Pancreas (tissue), 10 donors: ENCODE measurements around the gene OPA1. TPM values are rescaled to one million over a fixed set of nuclear protein-coding genes. Genes with fewer than 3 reads are reported as not detected.
A peak's percentile ranks its signal among the peaks of the same experiment; 100 is the strongest.
"Not testable (repeated sequence)": the region's sequence is repeated elsewhere in the genome, so short reads cannot be mapped to it uniquely, and the experiment has no call there.

Experiments
- ATAC-seq, 4 donors: fragments of 200-7000 bp; cut with Tn5 transposase; one replicate each; pipeline versions ENCODE4 v1.8.0 to v1.9.1; 2020; ENCODE audit warnings: mild to moderate bottlenecking in 4 of 4, moderate library complexity in 4 of 4
- DNase-seq, 6 donors: peaks; one replicate each; pipeline ENCODE4 v3.0.0-alpha.2; 2020
- FAIRE-seq: peaks from 2 replicates; lab custom pipeline; 2012; peaks lifted over from hg19 to GRCh38; lab: Jason Lieb, UNC
- H3K27ac ChIP-seq, 4 donors: fragments of 200-600 bp; sonication (generic); 1 replicate in 3 of 4; 2 replicates in 1 of 4; pipeline versions ENCODE4 v1.5.0 to v1.8.0; 2020
- H3K27me3 ChIP-seq, 4 donors: fragments of 200-600 bp; one replicate each; pipeline ENCODE4 v1.8.0; 2021
- H3K36me3 ChIP-seq, 3 donors: fragments of 200-600 bp; sonication (generic) in 1 of 3; one replicate each; pipeline versions ENCODE4 v1.5.0 to v1.8.0; 2020 to 2021
- H3K4me1 ChIP-seq, 3 donors: fragments of 200-600 bp; one replicate each; pipeline ENCODE4 v1.8.0; 2021
- H3K4me3 ChIP-seq, 4 donors: fragments of 200-600 bp; sonication (generic) in 2 of 4; one replicate each; pipeline versions ENCODE4 v1.5.0 to v1.8.0; 2020 to 2021
- H3K9me3 ChIP-seq, 4 donors: fragments of 200-600 bp; one replicate each; pipeline ENCODE4 v1.8.0; 2021
- WGBS, 2 donors: extraction: QIAGEN DNeasy Blood & Tissue Kit; methylation state at CpG; one replicate each; pipeline ENCODE4 v1.1.7; 2013; 5-methylcytosine and 5-hydroxymethylcytosine counted together
- intact Hi-C, 3 donors: fragments of 100-400 bp; cut with DNase I; formaldehyde crosslinking; loops; one replicate each; pipeline versions ENCODE4 v1.11.1 to v1.14.2; 2022
- polyA plus RNA-seq, 2 donors: library from polyadenylated mRNA; stranded (reverse); fragments of 200-250 nt; gene quantifications; one replicate each; pipeline ENCODE4 v1.2.3, GENCODE V29; 2013
- total RNA-seq, 6 donors: library from RNA; stranded (reverse); fragmentation: NEBNext Ultra II Directional in 4 of 6; extraction: Animal tissue kit (Norgen Biotek cat#: 25700) in 4 of 6; gene quantifications; one replicate each; pipeline versions ENCODE4 v1.2.1 to v1.2.4, GENCODE V29; 2021 to 2023
- TF ChIP-seq, protein P1 (sequence below), 4 donors: fragments of 200-600 bp; sonication (generic) in 3 of 4; IDR thresholded peaks; one replicate each; pipeline versions ENCODE4 v1.5.0 to v1.8.0; 2021; ENCODE audit warnings: antibody characterized with exemption in 4 of 4
- donor health status: healthy with polysubstance abuse.
- donor health status: DM: no; HTN: no; CAD: no; lungs with moderate emphysema.
- donor health status: DM: no; HTN: no; CAD: no.
- donor health status: control.
- donor health status: control.
- donor health status: Bipolar disorder and iron deficiency.
- donor health status: DM: yes; HTN: yes; CAD: no.
- donor health status: DM: no; HTN: no; CAD: no.
- donor health status: DM: no; HTN: no; CAD: no.
- donor health status: DM: yes; HTN: yes; CAD: no.

Gene OPA1
- total and polyA plus RNA-seq, 8 donors = 6.3 to 31.7 (median 23.7) TPM

DNA sequence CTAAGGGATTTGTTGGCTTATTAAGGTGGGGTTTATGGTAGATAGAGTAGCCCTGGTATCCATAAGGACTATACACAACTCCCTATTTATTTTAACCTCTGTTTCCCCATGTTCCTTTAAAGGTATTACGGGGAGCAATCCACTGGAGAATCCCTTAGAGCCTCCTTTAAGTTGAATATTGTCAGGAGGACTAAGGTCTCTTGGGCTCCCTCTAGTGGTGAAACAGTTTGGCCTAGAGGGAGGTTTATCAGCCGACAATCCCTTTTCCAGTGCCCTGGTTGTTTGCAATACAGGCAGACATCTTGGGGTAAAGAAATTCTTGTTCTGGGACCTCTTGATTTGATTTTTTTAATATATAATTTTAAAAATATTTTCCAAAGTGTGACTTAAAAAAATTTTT is 12.9 kb downstream of the OPA1 start:
- DNase-seq = peak in 3 of 6 donors; percentile 37 to 54 (median 45)
- 47 to 49% methylated on average over 2 of the region's 2 CpGs for WGBS, 2 donors
- Histone ChIP-seq H3K4me3 (no peak overlapping the region), H3K4me1 (no peaks in the 10 kb centered on the region), H3K36me3 (no peaks in the 10 kb centered on the region), H3K27me3 (no peaks in the 10 kb centered on the region), H3K9me3 (no peaks in the 10 kb centered on the region), H3K27ac (no peak overlapping the region)
- TF ChIP-seq, protein P1, sequence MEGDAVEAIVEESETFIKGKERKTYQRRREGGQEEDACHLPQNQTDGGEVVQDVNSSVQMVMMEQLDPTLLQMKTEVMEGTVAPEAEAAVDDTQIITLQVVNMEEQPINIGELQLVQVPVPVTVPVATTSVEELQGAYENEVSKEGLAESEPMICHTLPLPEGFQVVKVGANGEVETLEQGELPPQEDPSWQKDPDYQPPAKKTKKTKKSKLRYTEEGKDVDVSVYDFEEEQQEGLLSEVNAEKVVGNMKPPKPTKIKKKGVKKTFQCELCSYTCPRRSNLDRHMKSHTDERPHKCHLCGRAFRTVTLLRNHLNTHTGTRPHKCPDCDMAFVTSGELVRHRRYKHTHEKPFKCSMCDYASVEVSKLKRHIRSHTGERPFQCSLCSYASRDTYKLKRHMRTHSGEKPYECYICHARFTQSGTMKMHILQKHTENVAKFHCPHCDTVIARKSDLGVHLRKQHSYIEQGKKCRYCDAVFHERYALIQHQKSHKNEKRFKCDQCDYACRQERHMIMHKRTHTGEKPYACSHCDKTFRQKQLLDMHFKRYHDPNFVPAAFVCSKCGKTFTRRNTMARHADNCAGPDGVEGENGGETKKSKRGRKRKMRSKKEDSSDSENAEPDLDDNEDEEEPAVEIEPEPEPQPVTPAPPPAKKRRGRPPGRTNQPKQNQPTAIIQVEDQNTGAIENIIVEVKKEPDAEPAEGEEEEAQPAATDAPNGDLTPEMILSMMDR (IDR thresholded peaks at IDR 0.05) = peak; percentile 69 to 79 (median 74)
- FAIRE-seq = peak; percentile 91
- intact Hi-C loops = no loop called here
- peak; percentile 87 to 95 (median 92) for ATAC-seq

DNA sequence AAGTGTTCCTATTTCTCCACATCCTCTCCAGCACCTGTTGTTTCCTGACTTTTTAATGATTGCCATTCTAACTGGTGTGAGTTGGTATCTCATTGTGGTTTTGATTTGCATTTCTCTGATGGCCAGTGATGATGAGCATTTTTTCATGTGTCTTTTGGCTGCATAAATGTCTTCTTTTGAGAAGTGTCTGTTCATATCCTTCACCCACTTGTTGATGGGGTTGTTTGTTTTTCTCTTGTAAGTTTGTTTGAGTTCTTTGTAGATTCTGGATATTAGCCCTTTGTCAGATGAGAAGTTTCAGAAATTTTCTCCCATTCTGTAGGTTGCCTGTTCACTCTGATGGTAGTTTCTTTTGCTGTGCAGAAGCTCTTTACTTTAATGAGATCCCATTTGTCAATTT is 13.9 kb downstream of the OPA1 start:
- H3K4me3 ChIP-seq, ATAC-seq, H3K36me3 ChIP-seq, H3K4me1 ChIP-seq, FAIRE-seq, H3K27ac ChIP-seq, H3K27me3 ChIP-seq, intact Hi-C loops, H3K9me3 ChIP-seq, DNase-seq: not testable (repeated sequence)

DNA sequence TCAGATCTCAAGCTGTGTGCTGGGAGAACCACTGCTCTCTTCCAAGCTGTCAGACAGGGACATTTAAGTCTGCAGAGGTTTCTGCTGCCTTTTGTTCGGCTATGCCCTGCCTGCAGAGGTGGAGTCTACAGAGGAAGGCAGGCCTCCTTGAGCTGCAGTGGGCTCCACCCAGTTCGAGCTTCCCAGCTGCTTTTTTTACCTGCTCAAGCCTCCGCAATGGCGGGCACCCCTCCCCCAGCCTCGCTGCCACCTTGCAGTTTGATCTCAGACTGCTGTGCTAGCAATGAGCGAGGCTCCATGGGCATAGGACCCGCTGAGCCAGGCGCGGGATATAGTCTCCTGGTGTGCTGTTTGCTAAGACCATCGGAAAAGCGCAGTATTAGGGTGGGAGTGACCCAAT is 17.5 kb downstream of the OPA1 start:
- ATAC-seq, H3K36me3 ChIP-seq, H3K4me1 ChIP-seq, H3K4me3 ChIP-seq, intact Hi-C loops, H3K27ac ChIP-seq, DNase-seq, H3K27me3 ChIP-seq, H3K9me3 ChIP-seq, FAIRE-seq: not testable (repeated sequence)
- 96% methylated on average over 9 to 11 of the region's 11 CpGs for WGBS, 2 donors

DNA sequence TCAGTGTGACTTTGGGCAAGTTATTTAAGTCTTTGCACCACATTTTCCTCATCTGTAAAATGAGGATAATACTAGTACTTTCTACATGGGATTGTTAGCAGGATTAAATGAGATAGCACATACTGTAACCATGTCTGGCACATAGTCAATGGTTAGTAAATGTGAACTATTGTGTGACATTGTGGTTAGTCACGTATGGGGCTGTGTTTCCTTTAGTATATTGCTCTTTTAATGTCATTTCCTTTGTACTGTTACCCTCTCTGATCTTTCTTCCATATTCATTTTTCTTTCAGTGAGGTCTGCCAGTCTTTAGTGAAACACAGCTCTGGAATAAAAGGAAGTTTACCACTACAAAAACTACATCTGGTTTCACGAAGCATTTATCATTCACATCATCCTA is 21.4 kb downstream of the OPA1 start:
- Histone ChIP-seq H3K27ac (no peak overlapping the region), H3K9me3 (no peaks in the 10 kb centered on the region), H3K4me1 (no peaks in the 10 kb centered on the region), H3K4me3 (no peak overlapping the region), H3K27me3 (no peaks in the 10 kb centered on the region), H3K36me3 (peaks cover 3 to 6% (median 5%) of the 10 kb centered on the region in 3 donors)
- no peak for ATAC-seq
- TF ChIP-seq, protein P1 (IDR thresholded peaks at IDR 0.05) = no peak
- no peak for DNase-seq
- intact Hi-C loops = no loop called here
- no peak for FAIRE-seq
- WGBS, 2 donors = 79 to 84% methylated on average over 2 of the region's 2 CpGs

DNA sequence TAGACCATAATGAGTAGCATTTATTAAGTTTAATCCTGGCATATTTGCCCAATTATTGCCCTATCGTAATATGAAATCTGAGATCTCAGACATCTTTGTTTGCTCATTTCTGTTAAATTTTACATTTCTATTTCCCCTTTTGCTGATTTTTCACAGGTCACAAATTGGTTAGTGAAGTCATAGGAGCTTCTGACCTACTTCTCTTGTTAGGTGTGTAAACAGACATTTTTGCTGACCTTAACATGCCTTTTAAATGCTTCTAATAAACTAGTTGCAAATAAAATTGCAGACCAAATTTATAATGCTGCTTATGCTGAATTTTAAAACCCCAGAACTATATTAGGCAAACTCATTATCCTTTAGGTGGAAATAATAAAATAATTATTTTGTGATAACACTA is 24.6 kb downstream of the OPA1 start:
- H3K27ac ChIP-seq = no peak overlapping the region
- TF ChIP-seq, protein P1 (IDR thresholded peaks at IDR 0.05) = no peak
- H3K4me1 ChIP-seq = no peaks in the 10 kb centered on the region
- peak in 1 of 4 donors; percentile 30 for ATAC-seq
- intact Hi-C loops = no loop called here
- no peaks in the 10 kb centered on the region for H3K9me3 ChIP-seq
- no peak overlapping the region for H3K4me3 ChIP-seq
- H3K27me3 ChIP-seq = no peaks in the 10 kb centered on the region
- no peak for DNase-seq
- WGBS, 2 donors = 94 to 98% methylated on average over 1 of the region's 1 CpG
- no peak for FAIRE-seq
- H3K36me3 ChIP-seq = peaks cover 3 to 6% (median 5%) of the 10 kb centered on the region in 3 donors

DNA sequence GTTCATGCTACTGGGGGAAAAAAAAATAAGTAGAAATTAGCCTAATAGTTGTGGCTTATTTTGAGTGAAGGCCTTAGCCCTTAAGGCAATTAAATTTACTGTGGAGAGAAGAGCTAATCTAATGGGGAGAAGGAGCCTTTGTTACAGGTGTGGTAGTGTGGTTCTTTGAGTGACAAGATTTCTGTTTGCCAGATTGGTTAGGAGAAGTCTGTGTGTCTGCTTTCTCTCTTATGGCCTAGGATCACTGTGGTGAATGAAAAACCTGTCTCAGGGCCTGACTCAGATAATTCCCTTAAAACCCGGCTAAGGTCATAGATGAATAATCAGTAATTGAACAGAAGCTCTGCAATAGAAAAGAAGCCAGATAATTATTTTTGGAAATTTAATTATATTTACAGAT is 27.0 kb downstream of the OPA1 start:
- TF ChIP-seq, protein P1 (IDR thresholded peaks at IDR 0.05) = no peak
- DNase-seq (no peak), ATAC-seq (no peak), FAIRE-seq (no peak)
- intact Hi-C loops = no loop called here
- no peaks in the 10 kb centered on the region for H3K4me1 ChIP-seq
- no peak overlapping the region for H3K4me3 ChIP-seq
- H3K27me3 ChIP-seq = no peaks in the 10 kb centered on the region
- H3K9me3 ChIP-seq = no peaks in the 10 kb centered on the region
- no peak overlapping the region for H3K27ac ChIP-seq
- peaks cover under 1 to 5% (median under 1%) of the 10 kb centered on the region in 3 donors for H3K36me3 ChIP-seq
- 74 to 88% methylated on average over 1 of the region's 1 CpG for WGBS, 2 donors
